Colonic mucosa (tissue), 4 donors: ENCODE data around the gene DUSP10. TPM values are rescaled to one million over a fixed set of nuclear protein-coding genes. Genes with fewer than 3 reads are reported as not detected.

Experiments
- DNase-seq: peaks from one replicate; pipeline ENCODE4 v3.0.0-alpha.2; 2020
- H3K27ac ChIP-seq: fragments of 200-600 bp; one replicate; pipeline ENCODE4 v1.8.0; 2021
- H3K27me3 ChIP-seq: fragments of 200-600 bp; one replicate; pipeline ENCODE4 v1.8.0; 2021
- H3K36me3 ChIP-seq: fragments of 200-600 bp; one replicate; pipeline ENCODE4 v1.8.0; 2021
- H3K4me1 ChIP-seq: fragments of 200-600 bp; one replicate; pipeline ENCODE4 v1.8.0; 2021; ENCODE audit warnings: mild to moderate bottlenecking
- H3K4me3 ChIP-seq: fragments of 200-600 bp; one replicate; pipeline ENCODE4 v1.8.0; 2021
- H3K9ac ChIP-seq, 2 donors: one replicate each; pipeline ENCODE4 v1.7.0; 2013; ENCODE audit warnings: control low read depth in 2 of 2, low read depth in 2 of 2, low read length in 2 of 2
- H3K9me3 ChIP-seq: fragments of 200-600 bp; one replicate; pipeline ENCODE4 v1.8.0; 2021
- intact Hi-C: fragments of 100-400 bp; cut with DNase I; formaldehyde crosslinking; loops from one replicate; pipeline ENCODE4 v1.14.1; 2022
- total RNA-seq, 2 donors: library from RNA; stranded (reverse); fragmentation: NEBNext Ultra II Directional in 1 of 2; extraction: Animal tissue kit (Norgen Biotek cat#: 25700) in 1 of 2; gene quantifications; one replicate each; pipeline ENCODE4 v1.2.1, GENCODE V29; 2021
- TF ChIP-seq, protein P1 (sequence below): fragments of 200-600 bp; IDR thresholded peaks from one replicate; pipeline ENCODE4 v1.8.0; 2022; ENCODE audit warnings: antibody characterized with exemption, mild to moderate bottlenecking
- donor health status: healthy.
- donor health status: DM: no; HTN: no; CAD: no.
- donor health status: DM: no; HTN: no; CAD: no.

Gene DUSP10
- total RNA-seq, 2 donors from 2014 or later, result 2.8 to 8.1 TPM

DNA sequence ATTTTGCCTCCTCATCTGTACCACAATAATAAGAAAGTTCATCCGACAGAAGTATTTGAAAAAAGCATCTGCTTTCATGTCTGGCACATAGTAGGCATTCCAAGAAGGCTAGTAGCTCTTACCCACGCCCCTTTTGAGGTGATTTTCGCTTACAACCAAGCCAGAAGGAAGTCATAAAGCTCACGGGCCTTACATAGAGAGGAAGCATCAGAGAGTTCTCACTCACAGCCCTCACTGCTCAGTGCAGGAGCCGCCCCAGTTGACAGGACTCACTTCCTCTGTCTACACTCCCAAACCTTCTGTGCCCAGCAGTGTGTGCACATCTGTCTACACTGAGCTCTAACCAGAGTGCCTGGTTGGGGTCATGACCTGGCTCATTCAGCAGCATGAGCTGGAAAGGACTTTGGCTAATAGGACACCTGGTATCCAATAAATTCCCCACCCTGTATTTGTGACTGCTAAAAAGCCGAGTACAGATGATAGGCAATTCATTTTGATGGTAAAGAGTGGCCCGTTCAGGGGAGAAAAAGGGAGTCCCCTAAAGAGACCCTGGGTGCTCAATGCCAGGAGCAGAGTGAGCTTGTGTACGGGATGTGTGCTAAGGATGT lies 36.8 kb upstream of the DUSP10 start:
- intact Hi-C loops, result no loop called here
- no peaks in the 10 kb centered on the region for H3K27me3 ChIP-seq
- H3K4me1 ChIP-seq, result peaks cover 7% of the 10 kb centered on the region
- H3K36me3 ChIP-seq, result no peaks in the 10 kb centered on the region
- no peak overlapping the region for H3K27ac ChIP-seq
- H3K9ac ChIP-seq, result no peak overlapping the region
- no peak overlapping the region for H3K4me3 ChIP-seq
- TF ChIP-seq, protein P1, sequence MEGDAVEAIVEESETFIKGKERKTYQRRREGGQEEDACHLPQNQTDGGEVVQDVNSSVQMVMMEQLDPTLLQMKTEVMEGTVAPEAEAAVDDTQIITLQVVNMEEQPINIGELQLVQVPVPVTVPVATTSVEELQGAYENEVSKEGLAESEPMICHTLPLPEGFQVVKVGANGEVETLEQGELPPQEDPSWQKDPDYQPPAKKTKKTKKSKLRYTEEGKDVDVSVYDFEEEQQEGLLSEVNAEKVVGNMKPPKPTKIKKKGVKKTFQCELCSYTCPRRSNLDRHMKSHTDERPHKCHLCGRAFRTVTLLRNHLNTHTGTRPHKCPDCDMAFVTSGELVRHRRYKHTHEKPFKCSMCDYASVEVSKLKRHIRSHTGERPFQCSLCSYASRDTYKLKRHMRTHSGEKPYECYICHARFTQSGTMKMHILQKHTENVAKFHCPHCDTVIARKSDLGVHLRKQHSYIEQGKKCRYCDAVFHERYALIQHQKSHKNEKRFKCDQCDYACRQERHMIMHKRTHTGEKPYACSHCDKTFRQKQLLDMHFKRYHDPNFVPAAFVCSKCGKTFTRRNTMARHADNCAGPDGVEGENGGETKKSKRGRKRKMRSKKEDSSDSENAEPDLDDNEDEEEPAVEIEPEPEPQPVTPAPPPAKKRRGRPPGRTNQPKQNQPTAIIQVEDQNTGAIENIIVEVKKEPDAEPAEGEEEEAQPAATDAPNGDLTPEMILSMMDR, result no peak
- no peak for DNase-seq
- H3K9me3 ChIP-seq, result no peaks in the 10 kb centered on the region

DNA sequence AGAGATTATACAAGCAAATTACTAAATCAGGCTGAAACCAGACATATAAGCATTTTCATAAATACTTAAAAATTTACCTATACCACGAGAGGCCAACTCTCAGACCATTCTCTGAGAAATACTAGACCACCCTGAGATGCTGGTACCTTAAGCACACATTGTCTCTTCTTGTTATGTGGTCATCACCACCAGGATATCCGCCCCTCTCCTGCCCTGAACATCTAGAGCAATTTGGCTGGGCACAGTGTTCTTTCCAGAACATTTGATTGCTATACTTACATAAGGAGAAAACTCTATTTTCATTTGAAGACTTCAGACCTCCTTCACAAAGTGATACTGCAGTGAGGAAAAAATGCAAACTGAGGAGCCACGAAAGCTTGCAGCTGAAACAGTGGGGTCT lies 36.2 kb upstream of the DUSP10 start:
- no peaks in the 10 kb centered on the region for H3K36me3 ChIP-seq
- DNase-seq, result no peak
- H3K4me3 ChIP-seq, result no peak overlapping the region
- H3K4me1 ChIP-seq, result peaks cover 7% of the 10 kb centered on the region
- no peak overlapping the region for H3K9ac ChIP-seq
- intact Hi-C loops, result no loop called here
- TF ChIP-seq, protein P1, result no peak
- H3K9me3 ChIP-seq, result no peaks in the 10 kb centered on the region
- no peaks in the 10 kb centered on the region for H3K27me3 ChIP-seq
- H3K27ac ChIP-seq, result no peak overlapping the region

- intact Hi-C loops, result no loop called here
- Histone ChIP-seq H3K9me3 (no peaks in the 10 kb centered on the region), H3K36me3 (no peaks in the 10 kb centered on the region), H3K27me3 (no peaks in the 10 kb centered on the region), H3K4me1 (peaks cover 7% of the 10 kb centered on the region), H3K4me3 (no peak overlapping the region), H3K27ac (no peak overlapping the region), H3K9ac (no peak overlapping the region)
- TF ChIP-seq, protein P1, result no peak
- no peak for DNase-seq
These were observed 35.7 kb upstream of the DUSP10 start for GRCh38 chr1:221777431-221778072.

DNA sequence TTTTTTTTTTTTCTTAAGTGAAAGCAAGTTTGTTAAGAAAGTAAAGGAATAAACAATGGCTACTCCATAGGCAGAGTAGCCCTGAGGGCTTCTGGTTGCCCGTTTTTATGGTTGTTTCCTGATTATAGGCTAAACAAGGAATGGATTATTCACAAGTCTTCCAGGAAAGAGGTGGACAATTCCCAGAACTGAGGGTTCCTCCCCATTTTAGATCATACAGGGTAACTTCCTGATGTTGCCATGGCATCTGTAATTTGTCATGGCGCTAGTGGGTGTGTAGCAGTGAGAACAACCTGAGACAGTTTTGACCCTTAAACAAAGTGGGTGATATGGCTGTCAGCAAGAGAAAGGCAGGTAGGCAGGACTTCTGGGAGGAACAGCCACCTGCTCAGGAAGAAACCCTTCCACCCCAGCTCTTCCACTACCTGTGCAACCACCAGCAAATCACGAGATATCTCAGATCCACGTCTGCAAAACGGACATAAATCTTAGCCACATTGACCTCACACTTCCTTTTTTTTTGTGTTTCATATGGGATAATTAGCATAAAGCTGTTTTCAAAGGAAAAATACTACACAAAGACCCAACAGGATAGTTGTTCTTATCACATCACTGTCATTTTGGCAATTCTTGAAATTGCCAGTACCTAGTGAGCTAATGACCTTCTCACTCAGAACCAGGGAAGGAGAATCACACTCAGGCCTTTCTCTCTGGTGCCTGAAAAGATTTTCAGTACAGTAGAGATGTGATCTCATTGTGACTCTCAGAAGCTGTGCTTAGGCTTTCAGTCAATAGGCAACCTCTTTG lies 34.8 kb upstream of the DUSP10 start:
- peak; percentile 25 for DNase-seq
- intact Hi-C loops, result no loop called here
- peaks cover 7% of the 10 kb centered on the region for H3K4me1 ChIP-seq
- no peak overlapping the region for H3K4me3 ChIP-seq
- no peaks in the 10 kb centered on the region for H3K27me3 ChIP-seq
- TF ChIP-seq, protein P1, result no peak
- no peaks in the 10 kb centered on the region for H3K36me3 ChIP-seq
- H3K9ac ChIP-seq, result no peak overlapping the region
- H3K27ac ChIP-seq, result peak overlapping the region; percentile 23
- no peaks in the 10 kb centered on the region for H3K9me3 ChIP-seq

GRCh38 chr1:221775206-221775605 lies 33.3 kb upstream of the DUSP10 start:
- no peak overlapping the region for H3K9ac ChIP-seq

More at GRCh38 chr1:221775206-221775605, 33.3 kb upstream of the DUSP10 start:
- Histone ChIP-seq H3K27ac (peak overlapping the region; percentile 13), H3K36me3 (no peaks in the 10 kb centered on the region), H3K4me1 (peaks cover 7% of the 10 kb centered on the region), H3K27me3 (no peaks in the 10 kb centered on the region), H3K9me3 (no peaks in the 10 kb centered on the region), H3K4me3 (no peak overlapping the region)
- DNase-seq, result no peak
- intact Hi-C loops, result no loop called here
- TF ChIP-seq, protein P1, result no peak
